Stimulated activated memory B cell treated with anti-CD40 and anti-IgM and Interleukin-4, amounts not matched to agents 10 μg/mL and 1 μg/mL and 100 μg/mL, for 72 hours (primary cell): ENCODE results near the gene METTL1.
"Not testable (repeated sequence)": the region's sequence is repeated elsewhere in the genome, so short reads cannot be mapped to it uniquely, and the experiment has no call there.

Source experiments
- ATAC-seq: fragments of 150-1000 bp; cut with Tn5 transposase; 2 replicates; pipeline ENCODE4 v1.10.0; 2021
- H3K27ac Mint-ChIP-seq: one replicate; pipeline ENCODE4 v1.8.0; 2022; ENCODE audit warnings: mild to moderate bottlenecking, mixed read lengths
- H3K27me3 Mint-ChIP-seq: one replicate; pipeline ENCODE4 v1.8.0; 2022; ENCODE audit warnings: mixed read lengths
- H3K36me3 Mint-ChIP-seq: one replicate; pipeline ENCODE4 v1.8.0; 2022; ENCODE audit warnings: mixed read lengths
- H3K4me1 Mint-ChIP-seq: one replicate; pipeline ENCODE4 v1.8.0; 2022; ENCODE audit warnings: mixed read lengths
- H3K4me3 Mint-ChIP-seq: one replicate; pipeline ENCODE4 v1.8.0; 2022; ENCODE audit warnings: mild to moderate bottlenecking, moderate library complexity, mixed read lengths
- H3K9me3 Mint-ChIP-seq: one replicate; pipeline ENCODE4 v1.8.0; 2022; ENCODE audit warnings: mixed read lengths

METTL1 gene

GRCh38 chr12:57780284-57780897 is 8.5 kb upstream of the METTL1 start:
- Mint-ChIP-seq H3K27ac (no peak overlapping the region), H3K9me3 (no peaks in the 10 kb centered on the region), H3K4me1 (peaks cover 23% of the 10 kb centered on the region), H3K27me3 (no peaks in the 10 kb centered on the region), H3K4me3 (no peak overlapping the region), H3K36me3 (no peaks in the 10 kb centered on the region)
- no peak for ATAC-seq

DNA sequence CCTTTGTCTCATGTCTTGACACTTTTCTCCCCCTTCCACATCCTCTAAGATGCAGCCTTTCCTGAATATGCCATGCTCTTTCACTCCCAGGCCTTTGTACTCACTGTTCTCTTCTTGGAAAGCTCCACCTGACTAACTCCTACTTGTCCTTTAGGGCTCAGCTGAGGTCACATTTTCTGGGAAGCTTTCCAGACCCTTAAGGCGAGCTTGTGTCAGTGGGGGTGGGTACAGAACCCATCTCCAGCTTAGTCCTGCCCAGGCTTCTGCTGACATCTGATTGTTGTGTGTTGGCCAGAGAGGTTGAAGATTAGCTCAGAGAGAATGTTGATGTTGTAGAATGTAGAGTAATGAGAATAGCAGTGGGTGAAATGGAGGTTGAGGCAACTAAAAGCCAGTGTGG is 7.8 kb upstream of the METTL1 start:
- Mint-ChIP-seq H3K27ac (no peak overlapping the region), H3K4me3 (no peak overlapping the region), H3K4me1 (peaks cover 23% of the 10 kb centered on the region), H3K9me3 (no peaks in the 10 kb centered on the region), H3K27me3 (no peaks in the 10 kb centered on the region), H3K36me3 (no peaks in the 10 kb centered on the region)
- ATAC-seq = no peak

DNA sequence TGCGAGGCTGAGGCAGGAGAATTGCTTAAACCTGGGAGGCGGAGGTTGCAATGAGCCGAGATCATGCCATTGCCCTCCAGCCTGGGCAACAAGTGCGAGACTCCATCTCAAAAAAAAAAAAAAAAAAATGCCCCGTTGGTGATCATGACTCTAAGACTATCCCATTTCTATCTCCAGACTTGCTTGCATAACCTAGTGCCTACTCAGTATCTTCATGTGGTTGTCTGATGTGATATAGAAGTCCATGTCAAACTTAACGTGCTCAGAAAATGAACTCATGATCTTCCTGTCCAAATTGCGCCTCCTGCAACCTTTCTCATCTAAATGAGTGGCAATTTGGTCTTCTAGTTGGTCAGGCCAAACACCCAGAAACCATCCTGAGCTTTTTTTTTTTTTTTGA is 6.0 kb upstream of the METTL1 start:
- Mint-ChIP-seq H3K27me3 (no peaks in the 10 kb centered on the region), H3K4me1 (peaks cover 20% of the 10 kb centered on the region), H3K27ac (no peak overlapping the region), H3K36me3 (no peaks in the 10 kb centered on the region), H3K9me3 (no peaks in the 10 kb centered on the region), H3K4me3 (no peak overlapping the region)
- no peak for ATAC-seq

DNA sequence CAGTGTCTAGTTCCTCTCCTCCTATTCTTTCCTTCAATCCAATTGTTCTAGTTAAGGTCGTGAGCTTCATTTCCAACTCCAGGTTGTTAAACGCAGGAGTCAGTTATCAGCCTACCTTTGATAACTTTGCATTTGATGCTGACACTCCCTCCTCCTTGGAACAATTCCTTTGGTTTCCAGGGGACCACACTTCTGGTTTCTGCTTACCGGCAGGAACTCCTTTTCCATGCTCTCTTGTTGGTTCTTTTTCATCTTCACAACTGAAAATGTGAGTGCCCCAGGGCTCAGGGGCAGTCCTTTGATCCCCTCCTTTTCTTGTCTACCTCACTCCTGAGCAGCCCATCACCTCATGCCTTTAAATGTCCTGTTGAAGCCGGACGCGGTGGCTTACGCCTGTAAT is 5.5 kb upstream of the METTL1 start:
- no peaks in the 10 kb centered on the region for H3K27me3 Mint-ChIP-seq
- no peak for ATAC-seq
- H3K4me3 Mint-ChIP-seq = no peak overlapping the region
- H3K4me1 Mint-ChIP-seq = peaks cover 20% of the 10 kb centered on the region
- no peaks in the 10 kb centered on the region for H3K9me3 Mint-ChIP-seq
- H3K36me3 Mint-ChIP-seq = no peaks in the 10 kb centered on the region
- no peak overlapping the region for H3K27ac Mint-ChIP-seq

DNA sequence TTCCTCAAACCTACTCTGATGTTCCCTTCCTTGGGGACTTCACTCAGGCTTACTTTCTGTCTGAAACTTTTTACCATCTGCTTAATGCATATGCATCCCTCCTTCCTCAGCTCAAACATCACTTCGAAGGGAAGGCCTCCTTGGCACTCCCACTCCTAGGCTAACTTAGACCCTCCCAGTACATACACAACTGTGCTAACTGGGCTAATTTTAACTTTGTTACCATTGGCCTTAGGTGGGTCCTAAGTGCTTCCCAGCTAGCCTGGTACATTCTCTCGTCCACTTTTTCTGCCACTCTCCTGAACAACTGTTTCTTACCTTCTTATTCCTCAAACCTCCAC is 4.3 kb upstream of the METTL1 start:
- peaks cover 20% of the 10 kb centered on the region for H3K4me1 Mint-ChIP-seq
- H3K36me3 Mint-ChIP-seq = no peaks in the 10 kb centered on the region
- ATAC-seq = no peak
- H3K27ac Mint-ChIP-seq = no peak overlapping the region
- H3K4me3 Mint-ChIP-seq = no peak overlapping the region
- H3K9me3 Mint-ChIP-seq = no peaks in the 10 kb centered on the region
- H3K27me3 Mint-ChIP-seq = no peaks in the 10 kb centered on the region

DNA sequence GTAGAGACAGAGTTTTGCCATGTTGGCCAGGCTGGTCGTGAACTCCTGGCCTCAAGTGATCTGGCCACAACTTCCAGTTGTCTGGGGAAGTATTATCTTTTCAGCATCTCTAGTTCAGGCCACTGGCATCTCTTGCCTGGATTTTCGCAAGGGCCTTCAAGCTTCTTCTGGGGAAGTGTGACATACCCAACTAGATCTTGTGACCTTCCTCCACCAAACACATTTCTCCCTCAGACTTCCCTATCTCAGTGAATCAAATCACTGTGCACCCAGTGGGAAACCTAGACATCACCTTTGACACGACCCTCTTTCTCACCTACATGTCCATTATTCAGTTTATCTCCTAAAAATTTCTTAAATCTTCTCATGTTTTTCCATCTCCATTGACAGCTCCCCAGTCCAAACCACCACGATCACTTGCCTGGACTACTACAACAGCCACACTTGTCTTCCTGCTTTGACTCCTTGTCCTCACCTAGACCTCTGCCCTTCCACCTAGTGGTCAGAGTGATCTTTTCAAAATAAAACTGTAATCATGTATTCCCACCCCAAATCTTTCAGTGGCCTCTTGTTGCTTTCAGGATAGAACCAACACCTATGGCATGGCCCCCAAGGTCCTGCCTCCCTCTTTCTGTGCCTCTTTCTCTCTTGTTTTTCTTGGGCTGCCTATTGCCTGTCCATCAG is 3.8 kb upstream of the METTL1 start:
- Mint-ChIP-seq H3K36me3 (peaks cover 2% of the 10 kb centered on the region), H3K9me3 (no peaks in the 10 kb centered on the region), H3K27ac (no peak overlapping the region), H3K4me1 (peaks cover 25% of the 10 kb centered on the region), H3K27me3 (no peaks in the 10 kb centered on the region), H3K4me3 (no peak overlapping the region)
- ATAC-seq = no peak

DNA sequence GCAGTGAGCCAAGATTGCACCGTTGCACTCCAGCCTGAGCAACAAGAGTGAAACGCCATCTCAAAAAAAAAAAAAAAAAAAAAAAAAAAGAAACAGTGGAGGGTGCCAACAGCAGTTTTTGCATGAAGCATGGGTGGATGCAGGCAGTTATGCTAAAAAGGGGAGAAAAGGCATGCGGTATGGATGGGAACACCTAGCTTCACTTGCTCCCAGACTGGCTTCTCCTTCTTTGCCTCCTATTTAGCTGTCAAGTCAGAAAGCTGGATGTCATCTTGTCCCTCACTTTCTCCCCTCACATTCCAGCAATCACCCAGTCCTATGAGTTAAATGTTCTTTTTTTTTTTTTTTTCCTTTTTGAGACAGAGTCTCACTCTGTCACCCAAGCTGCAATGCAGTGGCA is 3.1 kb upstream of the METTL1 start:
- Mint-ChIP-seq H3K9me3 (no peaks in the 10 kb centered on the region), H3K27me3 (no peaks in the 10 kb centered on the region), H3K4me1 (peaks cover 31% of the 10 kb centered on the region), H3K36me3 (peaks cover 8% of the 10 kb centered on the region), H3K27ac (no peak overlapping the region), H3K4me3 (no peak overlapping the region)
- no peak for ATAC-seq

DNA sequence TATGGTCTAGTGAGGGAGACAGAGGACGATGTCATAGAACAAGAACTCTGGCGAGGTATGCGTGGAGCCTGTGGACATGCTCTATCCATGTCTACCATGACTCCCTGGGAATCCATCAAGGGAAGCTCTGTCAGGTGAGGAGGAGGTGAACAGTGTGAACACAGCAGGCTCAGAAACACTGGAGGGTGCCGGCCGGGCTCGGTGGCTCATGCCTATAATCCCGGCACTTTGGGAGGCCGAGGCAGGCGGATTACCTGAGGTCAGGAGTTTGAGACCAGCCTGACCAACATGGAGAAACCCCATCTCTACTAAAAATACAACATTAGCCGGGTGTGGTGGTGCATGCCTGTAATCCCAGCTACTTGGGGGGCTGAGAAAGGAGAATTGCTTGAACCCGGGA is 2.7 kb upstream of the METTL1 start:
- H3K36me3 Mint-ChIP-seq = peaks cover 12% of the 10 kb centered on the region
- H3K27me3 Mint-ChIP-seq, ATAC-seq, H3K4me3 Mint-ChIP-seq, H3K27ac Mint-ChIP-seq, H3K9me3 Mint-ChIP-seq: not testable (repeated sequence)
- H3K4me1 Mint-ChIP-seq = peaks cover 31% of the 10 kb centered on the region

- peak within 1 kb of the TSS; percentile 86 for H3K27ac Mint-ChIP-seq
- peaks cover 31% of the 10 kb centered on the region for H3K4me1 Mint-ChIP-seq
- peaks cover 27% of the 10 kb centered on the region for H3K36me3 Mint-ChIP-seq
- H3K27me3 Mint-ChIP-seq = no peaks in the 10 kb centered on the region
- ATAC-seq = peak; percentile 34
- peak within 1 kb of the TSS; percentile 97 for H3K4me3 Mint-ChIP-seq
- no peaks in the 10 kb centered on the region for H3K9me3 Mint-ChIP-seq
These were observed 771 bp upstream of the METTL1 start, which contains the start of gene EEF1AKMT3 for GRCh38 chr12:57772429-57773322. Gene EEF1AKMT3, plus strand, starts transcription at chr12:57772614. Its CDS starts 111 bp downstream, at chr12:57772725.

GRCh38 chr12:57771236-57771872 is 551 bp downstream of the METTL1 start:
- ATAC-seq = peak; percentile 84
- Mint-ChIP-seq H3K4me3 (peak overlapping the region; percentile 97), H3K27ac (peak overlapping the region; percentile 86), H3K9me3 (no peaks in the 10 kb centered on the region), H3K4me1 (peaks cover 44% of the 10 kb centered on the region), H3K36me3 (peaks cover 27% of the 10 kb centered on the region), H3K27me3 (peaks cover 7% of the 10 kb centered on the region)

DNA sequence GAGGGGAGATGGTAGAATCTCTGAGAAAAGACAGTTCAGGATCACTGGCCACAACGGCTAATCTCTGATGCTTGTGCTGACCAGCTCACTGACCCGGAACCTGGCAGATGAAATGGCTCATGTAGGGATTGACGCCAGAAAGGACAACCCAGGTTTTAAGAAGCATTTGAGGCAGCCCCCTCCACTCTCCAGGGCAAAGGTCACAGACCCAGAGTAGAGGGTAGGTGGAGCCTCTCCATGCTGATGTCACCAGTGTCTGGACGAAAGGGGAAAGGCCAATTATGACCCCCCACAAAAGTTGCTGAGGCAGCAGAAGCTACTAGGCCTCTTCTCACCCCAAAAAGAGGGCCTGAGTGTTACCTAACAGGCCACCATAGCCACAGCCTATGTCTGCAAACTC is 1.2 kb downstream of the METTL1 start:
- Mint-ChIP-seq H3K27ac (no peak overlapping the region), H3K4me3 (no peak overlapping the region), H3K27me3 (peaks cover 10% of the 10 kb centered on the region), H3K9me3 (no peaks in the 10 kb centered on the region), H3K4me1 (peaks cover 46% of the 10 kb centered on the region), H3K36me3 (peaks cover 27% of the 10 kb centered on the region)
- no peak for ATAC-seq

DNA sequence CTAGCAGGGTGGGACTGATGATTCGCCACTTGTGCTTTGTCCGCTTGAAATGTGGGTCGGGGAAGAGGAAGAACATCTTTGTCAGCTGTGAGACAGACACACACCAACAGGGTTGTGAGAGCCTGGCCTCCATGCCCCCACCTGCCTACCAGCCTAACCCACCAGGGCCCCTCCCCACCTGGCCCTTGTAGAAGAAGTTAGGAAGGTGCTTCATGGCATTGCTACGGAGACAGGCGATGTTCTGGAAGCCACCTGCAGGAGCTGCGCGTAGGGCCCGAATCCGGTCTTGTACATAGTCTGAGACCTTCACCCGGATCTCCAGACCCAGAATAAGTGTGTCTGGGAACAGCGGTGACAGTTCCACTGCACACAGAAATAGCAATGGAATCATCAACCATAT is 2.3 kb downstream of the METTL1 start:
- peaks cover 56% of the 10 kb centered on the region for H3K4me1 Mint-ChIP-seq
- H3K27me3 Mint-ChIP-seq = peaks cover 19% of the 10 kb centered on the region
- H3K4me3 Mint-ChIP-seq = no peak overlapping the region
- no peak for ATAC-seq
- H3K36me3 Mint-ChIP-seq = peaks cover 27% of the 10 kb centered on the region
- H3K9me3 Mint-ChIP-seq = no peaks in the 10 kb centered on the region
- H3K27ac Mint-ChIP-seq = no peak overlapping the region

GRCh38 chr12:57767876-57768275 is 4.0 kb downstream of the METTL1 start:
- peaks cover 19% of the 10 kb centered on the region for H3K27me3 Mint-ChIP-seq
- H3K4me1 Mint-ChIP-seq = peaks cover 59% of the 10 kb centered on the region
- H3K27ac Mint-ChIP-seq = no peak overlapping the region
- no peaks in the 10 kb centered on the region for H3K9me3 Mint-ChIP-seq
- no peak for ATAC-seq
- peaks cover 27% of the 10 kb centered on the region for H3K36me3 Mint-ChIP-seq
- H3K4me3 Mint-ChIP-seq = no peak overlapping the region

DNA sequence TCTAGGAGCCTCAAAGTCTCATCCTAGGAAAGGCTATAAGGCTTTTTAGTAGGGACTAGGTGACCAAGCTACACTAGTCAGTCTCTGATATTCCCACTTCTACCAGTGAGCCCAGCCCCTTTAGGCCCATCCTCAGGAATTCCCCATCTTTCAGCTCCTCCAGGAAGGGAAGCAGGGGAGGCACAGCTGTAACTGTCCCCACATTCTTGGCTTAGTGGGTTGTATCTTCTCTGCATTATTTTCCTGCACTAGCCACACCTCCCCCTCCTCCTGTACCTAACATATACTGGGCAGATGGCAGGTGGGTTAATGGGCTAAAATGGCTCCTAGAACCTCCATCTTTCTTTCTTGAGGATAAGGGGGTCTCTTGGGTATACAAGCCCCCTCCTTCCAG is 4.6 kb downstream of the METTL1 start:
- Mint-ChIP-seq H3K36me3 (peaks cover 27% of the 10 kb centered on the region), H3K27ac (no peak overlapping the region), H3K9me3 (no peaks in the 10 kb centered on the region), H3K4me1 (peaks cover 56% of the 10 kb centered on the region), H3K4me3 (no peak overlapping the region), H3K27me3 (peaks cover 19% of the 10 kb centered on the region)
- ATAC-seq = no peak
